ENCODE measurements around the gene LYZL1. TPM values are rescaled to one million over a fixed set of nuclear protein-coding genes. Genes with fewer than 3 reads are reported as not detected.

The LYZL1 gene
- total RNA-seq, 1 experiment from 2014 or later: not detected

GRCh38 chr10:29317027-29317420 is 28.2 kb downstream of the LYZL1 start:
- no peak overlapping the region for H3T11ph ChIP-seq (ENCODE audit: low read length)
- no peak overlapping the region for H3K27ac ChIP-seq (ENCODE audit: insufficient read length, low read depth, low read length)
- H4K91ac ChIP-seq (ENCODE audit: insufficient read length, low read depth, low read length): no peak overlapping the region
- no peaks in the 10 kb centered on the region for H3K79me1 ChIP-seq (ENCODE audit: insufficient read depth, low read depth, low read length, poor library complexity, severe bottlenecking)
- no peak overlapping the region for H2BK12ac ChIP-seq (ENCODE audit: insufficient read length, low read depth, low read length)
- no peak overlapping the region for H3K14ac ChIP-seq (ENCODE audit: insufficient read depth, low read length)
- no peak overlapping the region for H2BK20ac ChIP-seq (ENCODE audit: low read depth, low read length, poor library complexity, severe bottlenecking)
- no peak overlapping the region for H2BK120ac ChIP-seq (ENCODE audit: low read depth, low read length, poor library complexity, severe bottlenecking)
- peaks cover 8% of the 10 kb centered on the region for H3K27me3 Mint-ChIP-seq (ENCODE audit: low read depth)
- peaks cover 10 to 13% of the 10 kb centered on the region in 2 experiments for H3K4me1 Mint-ChIP-seq
- no peak overlapping the region for H3K27ac Mint-ChIP-seq
- H3K79me2 ChIP-seq (ENCODE audit: insufficient read depth, low read length): no peaks in the 10 kb centered on the region
- H3K9me3 Mint-ChIP-seq: no peaks in the 10 kb centered on the region
- H3K4me3 Mint-ChIP-seq: no peak overlapping the region
- H3K4me1 ChIP-seq (ENCODE audit: insufficient read depth, low read length): no peaks in the 10 kb centered on the region
- H4K5ac ChIP-seq (ENCODE audit: insufficient read length, low read depth, low read length): no peak overlapping the region
- no peak overlapping the region for H3K4ac ChIP-seq (ENCODE audit: low read depth, low read length)
- no peak overlapping the region for H3K4me2 ChIP-seq (ENCODE audit: insufficient read depth, insufficient read length, low read length)
- no peak for TF ChIP-seq CTCF (conservative IDR thresholded peaks at IDR 0.05)
- no peak overlapping the region for H4K8ac ChIP-seq (replicated peaks; ENCODE audit: insufficient read length, low read depth, low read length)
- no peak overlapping the region for H2BK15ac ChIP-seq (ENCODE audit: low read depth, low read length)
- no peaks in the 10 kb centered on the region for H3K9me3 ChIP-seq (ENCODE audit: control insufficient read depth, low read depth, low read length)
- H3K18ac ChIP-seq (ENCODE audit: insufficient read length, low read depth, low read length): no peak overlapping the region
- no peak overlapping the region for H3K56ac ChIP-seq (ENCODE audit: insufficient read length, low read depth, low read length)
- H2AK5ac ChIP-seq (ENCODE audit: insufficient read length, low read length): no peak overlapping the region
- no peaks in the 10 kb centered on the region; a peak in 1 of 7 replicates for H3K36me3 Mint-ChIP-seq (ENCODE audit: insufficient read depth in 1 of 3, low read depth in 3 of 3)
- H3K23me2 ChIP-seq (ENCODE audit: insufficient read length, low read depth, low read length, poor library complexity, severe bottlenecking): no peaks in the 10 kb centered on the region
- no peaks in the 10 kb centered on the region for H3K27me3 ChIP-seq (ENCODE audit: insufficient read depth, low read length)
- H3K9ac ChIP-seq (ENCODE audit: extremely low read depth, insufficient read length, low read length): no peak overlapping the region
- no peak overlapping the region for H3K23ac ChIP-seq (ENCODE audit: insufficient read length, low read depth, low read length)
- no peak overlapping the region for H2BK5ac ChIP-seq (ENCODE audit: insufficient read length, low read length)
- no CpG with 5 or more reads among the region's 2 CpGs for WGBS (ENCODE audit: extremely low coverage, insufficient read length, low lambda C conversion rate)
- H4K20me1 ChIP-seq (ENCODE audit: control insufficient read depth, insufficient read depth, insufficient read length): no peaks in the 10 kb centered on the region
- H2AFZ ChIP-seq (ENCODE audit: low read length): no peak overlapping the region
- no peak for DNase-seq

All from H9 (cell line).